G401.6 (cell line): ENCODE data around the gene PSME1.

ENCODE experiments used
- FAIRE-seq: peaks from 2 replicates; lab custom pipeline; 2012; peaks lifted over from hg19 to GRCh38; lab: Jason Lieb, UNC

The PSME1 gene

GRCh38 chr14:24147761-24148428 lies 11.9 kb downstream of the PSME1 start:
- no peak for FAIRE-seq

GRCh38 chr14:24149302-24149969 lies 13.4 kb downstream of the PSME1 start:
- no peak for FAIRE-seq

- no peak for FAIRE-seq
Observed at GRCh38 chr14:24150061-24150460, 14.1 kb downstream of the PSME1 start.

GRCh38 chr14:24150567-24150966 lies 14.6 kb downstream of the PSME1 start:
- no peak for FAIRE-seq

- no peak for FAIRE-seq
Observed at GRCh38 chr14:24150993-24151392, 15.0 kb downstream of the PSME1 start.

GRCh38 chr14:24151404-24152080 lies 15.5 kb downstream of the PSME1 start:
- no peak for FAIRE-seq

GRCh38 chr14:24155100-24155499 lies 19.1 kb downstream of the PSME1 start:
- no peak for FAIRE-seq

- no peak for FAIRE-seq
Observed at GRCh38 chr14:24156840-24157239, 20.8 kb downstream of the PSME1 start.

GRCh38 chr14:24157331-24157730 lies 21.3 kb downstream of the PSME1 start:
- FAIRE-seq, result no peak

GRCh38 chr14:24159777-24160498 lies 23.9 kb downstream of the PSME1 start:
- no peak for FAIRE-seq

- FAIRE-seq, result no peak
Observed at GRCh38 chr14:24160499-24160849, 24.5 kb downstream of the PSME1 start.

- peak; percentile 91 for FAIRE-seq
Observed at GRCh38 chr14:24160850-24161804, 25.1 kb downstream of the PSME1 start, which contains the start of gene IRF9. TSS of gene IRF9 (plus strand) at chr14:24161265. CDS start at chr14:24162145, 880 bp downstream.

- no peak for FAIRE-seq
Observed at GRCh38 chr14:24162093-24162492, 26.1 kb downstream of the PSME1 start.

- FAIRE-seq, result no peak
Observed at GRCh38 chr14:24164518-24164991, 28.6 kb downstream of the PSME1 start.

GRCh38 chr14:24165785-24166184 lies 29.8 kb downstream of the PSME1 start:
- FAIRE-seq, result no peak

- FAIRE-seq, result no peak
Observed at GRCh38 chr14:24167469-24168114, 31.6 kb downstream of the PSME1 start.

- FAIRE-seq, result no peak
Observed at GRCh38 chr14:24171422-24172260, 35.6 kb downstream of the PSME1 start, which contains the start of gene REC8. TSS of gene REC8 (plus strand) at chr14:24172080. CDS start at chr14:24172553, 473 bp downstream.

GRCh38 chr14:24172261-24172860 lies 36.4 kb downstream of the PSME1 start:
- FAIRE-seq, result no peak

- FAIRE-seq, result no peak
Observed at GRCh38 chr14:24172871-24173281, 36.9 kb downstream of the PSME1 start.
